Measurements from ENCODE around the gene EGFL7.

DNA sequence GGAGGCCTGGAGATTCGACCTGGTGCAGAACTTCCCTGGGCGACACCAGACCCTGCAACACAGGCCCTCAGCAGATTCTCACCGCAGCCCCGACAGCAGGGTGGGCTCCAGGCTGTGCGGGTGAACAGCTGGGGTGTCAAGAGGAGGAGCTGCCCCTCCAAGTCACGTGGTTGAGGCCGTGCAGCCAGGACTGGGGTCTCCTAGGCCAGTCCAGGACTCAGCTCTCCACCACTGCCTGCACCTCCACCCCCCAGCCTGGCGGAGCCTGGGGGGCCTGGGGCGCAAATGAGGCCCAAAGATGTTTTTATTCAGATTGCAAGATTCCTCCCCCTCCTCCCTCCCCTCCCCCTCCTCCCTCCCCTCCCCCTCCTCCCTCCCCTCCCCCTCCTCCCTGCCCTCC lies 33.8 kb downstream of the EGFL7 start:
- TF ChIP-seq FOXM1 (IDR thresholded peaks at IDR 0.05; ENCODE audit: low read depth) (no peak), POLR2AphosphoS5 (IDR thresholded peaks at IDR 0.05; ENCODE audit: low read depth, low read length) (no peak), TEAD4 (IDR thresholded peaks at IDR 0.05; ENCODE audit: borderline replicate concordance, insufficient read depth) (no peak), FOSL2 (IDR thresholded peaks at IDR 0.05; ENCODE audit: borderline replicate concordance, low read depth) (no peak), TAF1 (IDR thresholded peaks at IDR 0.05; ENCODE audit: borderline replicate concordance, low read depth, low read length) (no peak), RFX5 (IDR thresholded peaks at IDR 0.05; ENCODE audit: low read length) (no peak), NFIC (IDR thresholded peaks at IDR 0.05; ENCODE audit: borderline replicate concordance) (no peak), EZH2phosphoT487 (IDR thresholded peaks at IDR 0.05; ENCODE audit: borderline replicate concordance, low read depth) (no peak), MEF2A (IDR thresholded peaks at IDR 0.05; ENCODE audit: borderline replicate concordance, low read depth) (no peak), JUND (IDR thresholded peaks at IDR 0.05) (no peak)
- TF ChIP-seq, protein P1, sequence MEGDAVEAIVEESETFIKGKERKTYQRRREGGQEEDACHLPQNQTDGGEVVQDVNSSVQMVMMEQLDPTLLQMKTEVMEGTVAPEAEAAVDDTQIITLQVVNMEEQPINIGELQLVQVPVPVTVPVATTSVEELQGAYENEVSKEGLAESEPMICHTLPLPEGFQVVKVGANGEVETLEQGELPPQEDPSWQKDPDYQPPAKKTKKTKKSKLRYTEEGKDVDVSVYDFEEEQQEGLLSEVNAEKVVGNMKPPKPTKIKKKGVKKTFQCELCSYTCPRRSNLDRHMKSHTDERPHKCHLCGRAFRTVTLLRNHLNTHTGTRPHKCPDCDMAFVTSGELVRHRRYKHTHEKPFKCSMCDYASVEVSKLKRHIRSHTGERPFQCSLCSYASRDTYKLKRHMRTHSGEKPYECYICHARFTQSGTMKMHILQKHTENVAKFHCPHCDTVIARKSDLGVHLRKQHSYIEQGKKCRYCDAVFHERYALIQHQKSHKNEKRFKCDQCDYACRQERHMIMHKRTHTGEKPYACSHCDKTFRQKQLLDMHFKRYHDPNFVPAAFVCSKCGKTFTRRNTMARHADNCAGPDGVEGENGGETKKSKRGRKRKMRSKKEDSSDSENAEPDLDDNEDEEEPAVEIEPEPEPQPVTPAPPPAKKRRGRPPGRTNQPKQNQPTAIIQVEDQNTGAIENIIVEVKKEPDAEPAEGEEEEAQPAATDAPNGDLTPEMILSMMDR (IDR thresholded peaks at IDR 0.05), result no peak
- TF ChIP-seq, protein P2, sequence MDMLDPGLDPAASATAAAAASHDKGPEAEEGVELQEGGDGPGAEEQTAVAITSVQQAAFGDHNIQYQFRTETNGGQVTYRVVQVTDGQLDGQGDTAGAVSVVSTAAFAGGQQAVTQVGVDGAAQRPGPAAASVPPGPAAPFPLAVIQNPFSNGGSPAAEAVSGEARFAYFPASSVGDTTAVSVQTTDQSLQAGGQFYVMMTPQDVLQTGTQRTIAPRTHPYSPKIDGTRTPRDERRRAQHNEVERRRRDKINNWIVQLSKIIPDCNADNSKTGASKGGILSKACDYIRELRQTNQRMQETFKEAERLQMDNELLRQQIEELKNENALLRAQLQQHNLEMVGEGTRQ (IDR thresholded peaks at IDR 0.05; ENCODE audit: borderline replicate concordance, low read depth, low read length), result no peak
- TF ChIP-seq, protein P3, sequence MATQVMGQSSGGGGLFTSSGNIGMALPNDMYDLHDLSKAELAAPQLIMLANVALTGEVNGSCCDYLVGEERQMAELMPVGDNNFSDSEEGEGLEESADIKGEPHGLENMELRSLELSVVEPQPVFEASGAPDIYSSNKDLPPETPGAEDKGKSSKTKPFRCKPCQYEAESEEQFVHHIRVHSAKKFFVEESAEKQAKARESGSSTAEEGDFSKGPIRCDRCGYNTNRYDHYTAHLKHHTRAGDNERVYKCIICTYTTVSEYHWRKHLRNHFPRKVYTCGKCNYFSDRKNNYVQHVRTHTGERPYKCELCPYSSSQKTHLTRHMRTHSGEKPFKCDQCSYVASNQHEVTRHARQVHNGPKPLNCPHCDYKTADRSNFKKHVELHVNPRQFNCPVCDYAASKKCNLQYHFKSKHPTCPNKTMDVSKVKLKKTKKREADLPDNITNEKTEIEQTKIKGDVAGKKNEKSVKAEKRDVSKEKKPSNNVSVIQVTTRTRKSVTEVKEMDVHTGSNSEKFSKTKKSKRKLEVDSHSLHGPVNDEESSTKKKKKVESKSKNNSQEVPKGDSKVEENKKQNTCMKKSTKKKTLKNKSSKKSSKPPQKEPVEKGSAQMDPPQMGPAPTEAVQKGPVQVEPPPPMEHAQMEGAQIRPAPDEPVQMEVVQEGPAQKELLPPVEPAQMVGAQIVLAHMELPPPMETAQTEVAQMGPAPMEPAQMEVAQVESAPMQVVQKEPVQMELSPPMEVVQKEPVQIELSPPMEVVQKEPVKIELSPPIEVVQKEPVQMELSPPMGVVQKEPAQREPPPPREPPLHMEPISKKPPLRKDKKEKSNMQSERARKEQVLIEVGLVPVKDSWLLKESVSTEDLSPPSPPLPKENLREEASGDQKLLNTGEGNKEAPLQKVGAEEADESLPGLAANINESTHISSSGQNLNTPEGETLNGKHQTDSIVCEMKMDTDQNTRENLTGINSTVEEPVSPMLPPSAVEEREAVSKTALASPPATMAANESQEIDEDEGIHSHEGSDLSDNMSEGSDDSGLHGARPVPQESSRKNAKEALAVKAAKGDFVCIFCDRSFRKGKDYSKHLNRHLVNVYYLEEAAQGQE (IDR thresholded peaks at IDR 0.05; ENCODE audit: low read depth, low read length), result no peak
- TF ChIP-seq, protein P4, sequence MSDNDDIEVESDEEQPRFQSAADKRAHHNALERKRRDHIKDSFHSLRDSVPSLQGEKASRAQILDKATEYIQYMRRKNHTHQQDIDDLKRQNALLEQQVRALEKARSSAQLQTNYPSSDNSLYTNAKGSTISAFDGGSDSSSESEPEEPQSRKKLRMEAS (IDR thresholded peaks at IDR 0.05; ENCODE audit: low read depth), result no peak

Measured in SK-N-SH (cell line).